Neuronal stem cell (in vitro differentiated cells): ENCODE measurements around the gene LTBP1.
A peak's percentile ranks its signal among the peaks of the same experiment; 100 is the strongest.

Experiments
- DNase-seq: peaks from one replicate; pipeline ENCODE4 v3.0.0-alpha.2; 2013; ENCODE audit warnings: low spot score
- H2AFZ ChIP-seq: one replicate; pipeline ENCODE4 v1.6.1; 2013; ENCODE audit warnings: mild to moderate bottlenecking, low read length, inconsistent platforms
- H2AK5ac ChIP-seq: 2 replicates; pipeline ENCODE4 v1.6.1; 2013; ENCODE audit warnings: low read depth, mild to moderate bottlenecking, inconsistent platforms, low read length, moderate library complexity, mixed read lengths
- H2BK120ac ChIP-seq: 2 replicates; pipeline ENCODE4 v1.6.1; 2013; ENCODE audit warnings: low read depth, mild to moderate bottlenecking, inconsistent platforms, low read length, moderate library complexity, mixed read lengths
- H2BK12ac ChIP-seq: one replicate; pipeline ENCODE4 v1.6.1; 2013; ENCODE audit warnings: low read length, inconsistent platforms
- H2BK15ac ChIP-seq: 2 replicates; pipeline ENCODE4 v1.6.1; 2013; ENCODE audit warnings: mild to moderate bottlenecking, low read length, inconsistent platforms, mixed read lengths
- H2BK5ac ChIP-seq: one replicate; pipeline ENCODE4 v1.6.1; 2013; ENCODE audit warnings: inconsistent platforms, mild to moderate bottlenecking, low read length, moderate library complexity
- H3K14ac ChIP-seq: one replicate; pipeline ENCODE4 v1.6.1; 2013; ENCODE audit warnings: low read length, inconsistent platforms
- H3K18ac ChIP-seq: 2 replicates; pipeline ENCODE4 v1.6.1; 2013; ENCODE audit warnings: low read length, inconsistent platforms
- H3K23ac ChIP-seq: 2 replicates; pipeline ENCODE4 v1.6.1; 2013; ENCODE audit warnings: low read depth, mild to moderate bottlenecking, mixed read lengths, low read length, inconsistent platforms; ENCODE audit not compliant: poor library complexity
- H3K27ac ChIP-seq: replicated peaks from 3 replicates; pipeline ENCODE4 v1.5.1; 2013; ENCODE audit warnings: low read length, inconsistent platforms
- H3K27me3 ChIP-seq, 3 experiments: 2 replicates each; pipeline ENCODE4 v1.6.1; 2013; ENCODE audit warnings: low read length in 3 of 3, mild to moderate bottlenecking in 2 of 3, inconsistent platforms in 1 of 3, low read depth in 1 of 3, mixed read lengths in 1 of 3, moderate library complexity in 1 of 3; ENCODE audit not compliant: control insufficient read depth in 3 of 3, insufficient read depth in 3 of 3
- H3K36me3 ChIP-seq, 2 donors: replicated peaks in 1 of 2; 2 replicates each; pipeline ENCODE4 v1.6.1; 2013; ENCODE audit warnings: low read length in 2 of 2; ENCODE audit not compliant: control insufficient read depth in 2 of 2, insufficient read depth in 2 of 2
- H3K4ac ChIP-seq: 2 replicates; pipeline ENCODE4 v1.6.1; 2013; ENCODE audit warnings: inconsistent platforms, mild to moderate bottlenecking, low read length, moderate library complexity
- H3K4me1 ChIP-seq, 2 donors: 1 replicate in 1 of 2; 2 replicates in 1 of 2; pipeline ENCODE4 v1.6.1; 2013; ENCODE audit warnings: low read length in 2 of 2, low read depth in 1 of 2; ENCODE audit not compliant: control insufficient read depth in 2 of 2, insufficient read depth in 1 of 2
- H3K4me2 ChIP-seq: one replicate; pipeline ENCODE4 v1.6.1; 2013; ENCODE audit warnings: mild to moderate bottlenecking, low read length, inconsistent platforms; ENCODE audit not compliant: insufficient read depth, poor library complexity, severe bottlenecking
- H3K4me3 ChIP-seq, 2 donors: 2 replicates each; pipeline ENCODE4 v1.5.1; 2013; ENCODE audit warnings: low read length in 2 of 2, mild to moderate bottlenecking in 2 of 2, inconsistent platforms in 1 of 2, moderate library complexity in 1 of 2
- H3K79me1 ChIP-seq: one replicate; pipeline ENCODE4 v1.6.1; 2013; ENCODE audit warnings: low read depth, mild to moderate bottlenecking, inconsistent platforms, low read length, moderate library complexity
- H3K9ac ChIP-seq: one replicate; pipeline ENCODE4 v1.6.1; 2013; ENCODE audit warnings: mild to moderate bottlenecking, low read depth, low read length, inconsistent platforms; ENCODE audit not compliant: poor library complexity
- H3K9me3 ChIP-seq, 2 donors: replicated peaks in 1 of 2; 2 replicates each; pipeline versions ENCODE3 to v1.6.1; 2013; ENCODE audit warnings: low read length in 2 of 2, mild to moderate bottlenecking in 2 of 2, inconsistent platforms in 1 of 2, low read depth in 1 of 2, mixed read lengths in 1 of 2, moderate library complexity in 1 of 2; ENCODE audit not compliant: control insufficient read depth in 2 of 2, insufficient read depth in 1 of 2
- H4K8ac ChIP-seq: one replicate; pipeline ENCODE4 v1.6.1; 2013; ENCODE audit warnings: low read depth, mild to moderate bottlenecking, inconsistent platforms, low read length, moderate library complexity
- H4K91ac ChIP-seq: one replicate; pipeline ENCODE4 v1.6.1; 2013; ENCODE audit warnings: low read length, low read depth, mild to moderate bottlenecking, inconsistent platforms; ENCODE audit not compliant: poor library complexity
- WGBS, 2 donors: extraction: QIAGEN DNeasy Blood & Tissue Kit; methylation state at CpG; one replicate each; pipeline ENCODE4 v1.1.7; 2013; ENCODE audit warnings: missing lambda C conversion rate in 2 of 2, mixed read lengths in 1 of 2; ENCODE audit not compliant: insufficient read length in 2 of 2, insufficient replicate concordance in 1 of 2; ENCODE audit errors: extremely low coverage in 2 of 2; 5-methylcytosine and 5-hydroxymethylcytosine counted together

Gene LTBP1

GRCh38 chr2:33042819-33043218 is 96.1 kb downstream of the LTBP1 start:
- no peak overlapping the region for H2AK5ac ChIP-seq
- no peak overlapping the region for H3K4ac ChIP-seq
- no peak overlapping the region for H3K27ac ChIP-seq
- no peak overlapping the region for H3K23ac ChIP-seq
- no peak overlapping the region for H4K8ac ChIP-seq
- H2BK15ac ChIP-seq = no peak overlapping the region
- no peak overlapping the region for H2AFZ ChIP-seq
- no peak overlapping the region for H3K4me2 ChIP-seq
- no peaks in the 10 kb centered on the region for H3K27me3 ChIP-seq
- no peak overlapping the region for H2BK120ac ChIP-seq
- peaks cover 0 to 2% of the 10 kb centered on the region in 2 donors for H3K9me3 ChIP-seq
- H3K4me3 ChIP-seq = no peak overlapping the region
- no peaks in the 10 kb centered on the region for H3K36me3 ChIP-seq
- no CpG with 5 or more reads among the region's 3 CpGs for WGBS, 2 donors
- H3K4me1 ChIP-seq = peaks cover 0 to 3% of the 10 kb centered on the region in 2 donors
- H2BK12ac ChIP-seq = no peak overlapping the region
- no peak overlapping the region for H2BK5ac ChIP-seq
- no peak overlapping the region for H3K14ac ChIP-seq
- no peak overlapping the region for H3K18ac ChIP-seq
- DNase-seq = no peak
- H3K79me1 ChIP-seq = no peaks in the 10 kb centered on the region
- H4K91ac ChIP-seq = no peak overlapping the region
- no peak overlapping the region for H3K9ac ChIP-seq

GRCh38 chr2:33047939-33048338 is 101.2 kb downstream of the LTBP1 start:
- H3K4ac ChIP-seq = no peak overlapping the region
- no peak overlapping the region for H4K8ac ChIP-seq
- no peak overlapping the region for H3K18ac ChIP-seq
- no peak overlapping the region for H3K9ac ChIP-seq
- H3K36me3 ChIP-seq = no peaks in the 10 kb centered on the region
- H3K27ac ChIP-seq = no peak overlapping the region
- H4K91ac ChIP-seq = no peak overlapping the region
- no peak for DNase-seq
- H2AFZ ChIP-seq = no peak overlapping the region
- H2BK15ac ChIP-seq = no peak overlapping the region
- H2BK5ac ChIP-seq = no peak overlapping the region
- H3K27me3 ChIP-seq = no peaks in the 10 kb centered on the region
- no peak overlapping the region for H3K4me2 ChIP-seq
- H3K23ac ChIP-seq = no peak overlapping the region
- no CpG with 5 or more reads among the region's 2 CpGs for WGBS, 2 donors
- no peak overlapping the region for H3K4me3 ChIP-seq
- no peak overlapping the region for H2AK5ac ChIP-seq
- H2BK120ac ChIP-seq = no peak overlapping the region
- H3K4me1 ChIP-seq = peaks cover 5 to 6% of the 10 kb centered on the region in 2 donors
- H3K79me1 ChIP-seq = peaks cover 2% of the 10 kb centered on the region
- H3K9me3 ChIP-seq = no peaks in the 10 kb centered on the region
- H3K14ac ChIP-seq = no peak overlapping the region
- H2BK12ac ChIP-seq = no peak overlapping the region

- H3K4me1 ChIP-seq = peaks cover 5 to 6% of the 10 kb centered on the region in 2 donors
- no peak overlapping the region for H2AK5ac ChIP-seq
- no peak for DNase-seq
- peak overlapping the region; percentile 3 for H3K18ac ChIP-seq
- no peak overlapping the region for H2BK15ac ChIP-seq
- H3K9me3 ChIP-seq = no peaks in the 10 kb centered on the region
- H4K8ac ChIP-seq = no peak overlapping the region
- H4K91ac ChIP-seq = no peak overlapping the region
- no peak overlapping the region for H3K23ac ChIP-seq
- no peak overlapping the region for H3K4me3 ChIP-seq
- no peak overlapping the region for H2AFZ ChIP-seq
- no CpG with 5 or more reads among the region's 7 CpGs for WGBS, 2 donors
- no peak overlapping the region for H3K27ac ChIP-seq
- no peak overlapping the region for H3K9ac ChIP-seq
- H3K4ac ChIP-seq = no peak overlapping the region
- H2BK12ac ChIP-seq = no peak overlapping the region
- no peaks in the 10 kb centered on the region for H3K27me3 ChIP-seq
- no peak overlapping the region for H3K4me2 ChIP-seq
- no peak overlapping the region for H2BK5ac ChIP-seq
- no peak overlapping the region for H2BK120ac ChIP-seq
- peaks cover 2% of the 10 kb centered on the region for H3K79me1 ChIP-seq
- H3K36me3 ChIP-seq = no peaks in the 10 kb centered on the region
- H3K14ac ChIP-seq = no peak overlapping the region
Measured at GRCh38 chr2:33051586-33052360, 105.0 kb downstream of the LTBP1 start.

GRCh38 chr2:33052361-33052735 is 105.6 kb downstream of the LTBP1 start:
- Histone ChIP-seq H3K27me3 (no peaks in the 10 kb centered on the region), H3K4me3 (no peak overlapping the region), H3K36me3 (no peaks in the 10 kb centered on the region), H3K9ac (no peak overlapping the region), H3K18ac (no peak overlapping the region), H3K14ac (no peak overlapping the region), H3K79me1 (peaks cover 2% of the 10 kb centered on the region), H3K27ac (no peak overlapping the region), H2BK15ac (no peak overlapping the region), H2BK12ac (no peak overlapping the region), H2AK5ac (no peak overlapping the region), H3K9me3 (no peaks in the 10 kb centered on the region), H2AFZ (no peak overlapping the region), H3K4ac (no peak overlapping the region), H3K23ac (no peak overlapping the region), H2BK120ac (no peak overlapping the region), H3K4me2 (no peak overlapping the region), H4K8ac (no peak overlapping the region), H4K91ac (no peak overlapping the region), H3K4me1 (peaks cover 5 to 6% of the 10 kb centered on the region in 2 donors), H2BK5ac (no peak overlapping the region)
- WGBS, 2 donors = no CpG with 5 or more reads among the region's 3 CpGs
- DNase-seq = no peak
